Endodermal cell (in vitro differentiated cells): Measurements from ENCODE around the gene RNFT2. TPM values are rescaled to one million over a fixed set of nuclear protein-coding genes. Genes with fewer than 3 reads are reported as not detected.

Source experiments
- DNase-seq: peaks from one replicate; pipeline ENCODE4 v3.0.0-alpha.2; 2017
- H3K27ac ChIP-seq: 2 replicates; pipeline ENCODE4 v1.5.1; 2013; ENCODE audit warnings: mild to moderate bottlenecking, low read depth, low read length, moderate library complexity
- H3K27me3 ChIP-seq: 2 replicates; pipeline ENCODE4 v1.6.1; 2013; ENCODE audit warnings: mild to moderate bottlenecking, low read length, moderate library complexity; ENCODE audit not compliant: insufficient read depth, control insufficient read depth, poor library complexity, severe bottlenecking
- H3K36me3 ChIP-seq: 2 replicates; pipeline ENCODE4 v1.7.0; 2013; ENCODE audit warnings: mild to moderate bottlenecking, low read length, moderate library complexity; ENCODE audit not compliant: control insufficient read depth, insufficient read depth
- H3K4me1 ChIP-seq: one replicate; pipeline ENCODE4 v1.7.0; 2013; ENCODE audit warnings: low read length; ENCODE audit not compliant: control insufficient read depth, insufficient read depth
- H3K4me3 ChIP-seq: 2 replicates; pipeline ENCODE4 v1.5.1; 2013; ENCODE audit warnings: mild to moderate bottlenecking, low read length, moderate library complexity
- H3K9ac ChIP-seq: 2 replicates; pipeline ENCODE4 v1.6.1; 2013; ENCODE audit warnings: mild to moderate bottlenecking, low read length, moderate library complexity; ENCODE audit not compliant: poor library complexity, severe bottlenecking; ENCODE audit errors: extremely low read depth
- H3K9me3 ChIP-seq: 2 replicates; pipeline ENCODE4 v1.6.1; 2013; ENCODE audit warnings: mild to moderate bottlenecking, low read length, moderate library complexity; ENCODE audit not compliant: control insufficient read depth
- H3K27ac Mint-ChIP-seq: 2 replicates; pipeline ENCODE4 v1.8.0; 2020; ENCODE audit warnings: mixed read lengths
- H3K27me3 Mint-ChIP-seq: 2 replicates; pipeline ENCODE4 v1.8.0; 2021; ENCODE audit warnings: mild to moderate bottlenecking, mixed read lengths; ENCODE audit not compliant: insufficient read depth
- H3K36me3 Mint-ChIP-seq: 2 replicates; pipeline ENCODE4 v1.8.0; 2020; ENCODE audit warnings: low read depth, mixed read lengths
- H3K4me1 Mint-ChIP-seq: 2 replicates; pipeline ENCODE4 v1.8.0; 2020; ENCODE audit warnings: mixed read lengths
- H3K4me3 Mint-ChIP-seq: 2 replicates; pipeline ENCODE4 v1.8.0; 2020; ENCODE audit warnings: mild to moderate bottlenecking, moderate library complexity, mixed read lengths
- H3K9me3 Mint-ChIP-seq: 2 replicates; pipeline ENCODE4 v1.8.0; 2020; ENCODE audit warnings: mild to moderate bottlenecking, mixed read lengths
- WGBS, 2 experiments: methylation state at CpG; one replicate each; pipeline versions ENCODE4 v1.1.5 to v1.1.7; 2013; ENCODE audit warnings: missing lambda C conversion rate in 2 of 2, mixed read lengths in 1 of 2; ENCODE audit not compliant: insufficient coverage in 1 of 2, insufficient read length in 1 of 2; 5-methylcytosine and 5-hydroxymethylcytosine counted together
- total RNA-seq, 2 donors: library from RNA; stranded (reverse); fragmentation: NEBNext Ultra II Directional in 1 of 2; extraction: Animal tissue kit (Norgen Biotek cat#: 25700) in 1 of 2; gene quantifications; 2 replicates in 1 of 2; 3 replicates in 1 of 2; pipeline ENCODE4 v1.2.1, GENCODE V29; 2021
- TF ChIP-seq, protein P1 (sequence below): fragments of 200-600 bp; sonication (generic); conservative IDR thresholded peaks from 2 replicates; pipeline ENCODE4 v1.5.0; 2021; ENCODE audit warnings: antibody characterized with exemption, mild to moderate bottlenecking

The RNFT2 gene
- total RNA-seq, 2 donors from 2014 or later = 28.0 to 51.2 TPM

DNA sequence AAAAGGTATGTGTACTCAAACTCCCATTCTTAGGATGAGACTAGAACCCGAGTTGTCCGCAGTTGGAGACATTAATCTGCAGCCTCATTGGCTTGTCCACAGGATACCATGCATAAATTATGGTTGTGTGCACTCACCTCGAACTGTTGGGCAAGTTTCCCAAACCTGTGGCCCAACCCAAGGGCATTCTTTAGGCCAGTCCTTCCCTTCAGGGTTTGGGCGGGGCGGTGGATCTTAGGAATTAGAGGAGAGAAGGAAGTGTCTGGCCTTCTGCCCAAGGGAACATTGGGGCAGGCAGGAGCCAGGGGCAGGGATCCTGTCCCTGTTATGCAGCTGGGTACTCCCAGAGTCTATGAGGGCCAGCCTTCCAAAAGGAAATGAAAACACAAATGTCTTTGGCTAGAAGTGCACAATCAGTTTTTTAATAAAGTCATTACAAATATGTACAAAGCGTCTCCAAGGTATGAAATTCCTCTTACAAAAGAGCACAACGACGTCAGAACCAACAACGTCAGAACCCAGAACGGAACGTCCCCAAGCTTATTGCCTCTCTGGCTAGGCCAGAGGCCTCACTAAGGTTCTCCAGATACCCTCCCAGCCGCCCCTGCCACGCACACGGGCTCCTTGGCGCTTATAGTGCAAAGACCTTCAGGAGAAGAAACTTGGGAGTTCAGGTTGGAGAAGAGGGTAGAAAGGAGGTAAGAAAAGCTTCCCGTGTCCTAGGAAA lies 117.8 kb downstream of the RNFT2 start:
- Mint-ChIP-seq H3K9me3 (no peaks in the 10 kb centered on the region), H3K4me3 (no peak overlapping the region), H3K27ac (no peak overlapping the region), H3K36me3 (no peaks in the 10 kb centered on the region), H3K27me3 (no peaks in the 10 kb centered on the region), H3K4me1 (no peaks in the 10 kb centered on the region)
- H3K4me1 ChIP-seq = no peaks in the 10 kb centered on the region
- no peaks in the 10 kb centered on the region for H3K36me3 ChIP-seq
- no peak overlapping the region for H3K27ac ChIP-seq
- no peak for DNase-seq
- H3K27me3 ChIP-seq = no peaks in the 10 kb centered on the region
- no peak overlapping the region for H3K4me3 ChIP-seq
- H3K9me3 ChIP-seq = no peaks in the 10 kb centered on the region
- no peak overlapping the region for H3K9ac ChIP-seq
- WGBS, 2 experiments = 92 to 95% methylated on average over 15 to 16 of the region's 16 CpGs
- TF ChIP-seq, protein P1, sequence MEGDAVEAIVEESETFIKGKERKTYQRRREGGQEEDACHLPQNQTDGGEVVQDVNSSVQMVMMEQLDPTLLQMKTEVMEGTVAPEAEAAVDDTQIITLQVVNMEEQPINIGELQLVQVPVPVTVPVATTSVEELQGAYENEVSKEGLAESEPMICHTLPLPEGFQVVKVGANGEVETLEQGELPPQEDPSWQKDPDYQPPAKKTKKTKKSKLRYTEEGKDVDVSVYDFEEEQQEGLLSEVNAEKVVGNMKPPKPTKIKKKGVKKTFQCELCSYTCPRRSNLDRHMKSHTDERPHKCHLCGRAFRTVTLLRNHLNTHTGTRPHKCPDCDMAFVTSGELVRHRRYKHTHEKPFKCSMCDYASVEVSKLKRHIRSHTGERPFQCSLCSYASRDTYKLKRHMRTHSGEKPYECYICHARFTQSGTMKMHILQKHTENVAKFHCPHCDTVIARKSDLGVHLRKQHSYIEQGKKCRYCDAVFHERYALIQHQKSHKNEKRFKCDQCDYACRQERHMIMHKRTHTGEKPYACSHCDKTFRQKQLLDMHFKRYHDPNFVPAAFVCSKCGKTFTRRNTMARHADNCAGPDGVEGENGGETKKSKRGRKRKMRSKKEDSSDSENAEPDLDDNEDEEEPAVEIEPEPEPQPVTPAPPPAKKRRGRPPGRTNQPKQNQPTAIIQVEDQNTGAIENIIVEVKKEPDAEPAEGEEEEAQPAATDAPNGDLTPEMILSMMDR = no peak

DNA sequence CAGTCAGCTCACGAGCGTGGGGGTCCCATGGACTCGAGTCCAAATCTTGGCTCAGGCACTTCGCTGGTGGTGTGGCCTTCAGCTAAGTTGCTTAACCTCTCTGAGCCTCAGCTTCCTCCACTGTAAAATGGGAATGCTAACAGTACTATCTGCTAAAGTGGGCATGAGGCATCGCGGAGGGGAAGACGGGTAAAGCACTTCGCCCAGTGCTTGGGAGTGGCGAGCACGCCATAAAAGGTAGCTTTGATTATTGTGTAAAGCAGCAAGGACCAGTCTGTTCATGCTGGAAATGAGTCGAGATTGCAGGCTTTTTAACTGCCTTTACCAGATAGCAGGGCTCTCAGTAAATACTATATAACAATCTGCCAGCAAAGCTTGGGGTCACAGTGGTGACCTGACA lies 118.6 kb downstream of the RNFT2 start:
- Histone ChIP-seq H3K4me1 (no peaks in the 10 kb centered on the region), H3K9me3 (no peaks in the 10 kb centered on the region), H3K27me3 (no peaks in the 10 kb centered on the region), H3K4me3 (no peak overlapping the region), H3K27ac (no peak overlapping the region), H3K36me3 (no peaks in the 10 kb centered on the region), H3K9ac (no peak overlapping the region)
- no peak overlapping the region for H3K27ac Mint-ChIP-seq
- H3K9me3 Mint-ChIP-seq = no peaks in the 10 kb centered on the region
- H3K4me1 Mint-ChIP-seq = no peaks in the 10 kb centered on the region
- 93 to 96% methylated on average over 11 of the region's 11 CpGs for WGBS, 2 experiments
- H3K4me3 Mint-ChIP-seq = no peak overlapping the region
- H3K27me3 Mint-ChIP-seq = no peaks in the 10 kb centered on the region
- no peaks in the 10 kb centered on the region for H3K36me3 Mint-ChIP-seq
- DNase-seq = no peak
- TF ChIP-seq, protein P1 = no peak

DNA sequence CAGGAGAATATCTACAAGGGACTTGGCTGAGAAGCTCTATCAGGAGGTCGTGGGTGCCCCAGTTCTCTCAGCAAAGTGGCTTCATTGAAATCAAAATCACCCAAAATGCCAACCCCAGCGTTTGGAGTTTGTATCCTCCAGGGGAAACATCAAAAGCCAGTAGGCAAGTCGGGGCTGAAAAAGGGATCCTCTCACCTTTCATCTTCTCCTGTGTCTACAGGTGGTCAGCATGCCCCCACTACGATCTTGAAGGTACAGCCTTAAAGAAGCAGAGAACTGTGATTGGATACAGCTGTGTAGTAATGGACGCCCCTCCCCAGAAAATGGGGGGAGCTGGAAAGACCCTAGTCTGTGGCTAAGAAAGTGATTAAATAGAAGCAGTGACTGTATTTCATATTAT lies 121.0 kb downstream of the RNFT2 start:
- H3K27me3 ChIP-seq = no peaks in the 10 kb centered on the region
- TF ChIP-seq, protein P1 = no peak
- H3K4me3 Mint-ChIP-seq = no peak overlapping the region
- H3K9me3 ChIP-seq = no peaks in the 10 kb centered on the region
- no peaks in the 10 kb centered on the region for H3K36me3 Mint-ChIP-seq
- no peak overlapping the region for H3K9ac ChIP-seq
- no peaks in the 10 kb centered on the region for H3K36me3 ChIP-seq
- no peaks in the 10 kb centered on the region for H3K9me3 Mint-ChIP-seq
- H3K4me1 Mint-ChIP-seq = no peaks in the 10 kb centered on the region
- no peak for DNase-seq
- no peaks in the 10 kb centered on the region for H3K27me3 Mint-ChIP-seq
- H3K4me1 ChIP-seq = peaks cover under 1% of the 10 kb centered on the region
- H3K27ac ChIP-seq = no peak overlapping the region
- H3K27ac Mint-ChIP-seq = no peak overlapping the region
- 50 to 65% methylated on average over 1 to 5 of the region's 5 CpGs for WGBS, 2 experiments
- H3K4me3 ChIP-seq = no peak overlapping the region
